Sigmoid colon (tissue), 4 donors: Measurements from ENCODE around the gene DYSF.

Experiments used
- CTCF ChIP-seq, 4 experiments: fragments of 450-650 bp in 3 of 4; fragments of 200-600 bp in 1 of 4; IDR thresholded peaks; one replicate each; pipeline ENCODE4 v1.5.1; 2016 to 2019; ENCODE audit warnings: antibody characterized with exemption in 4 of 4, mild to moderate bottlenecking in 3 of 4, moderate library complexity in 2 of 4
- POLR2A ChIP-seq, 2 donors: fragments of 450-650 bp; IDR thresholded peaks; one replicate each; pipeline ENCODE4 v1.6.1; 2016; ENCODE audit warnings: antibody characterized with exemption in 2 of 2, mild to moderate bottlenecking in 2 of 2, moderate library complexity in 2 of 2
- POLR2AphosphoS5 ChIP-seq, 4 donors: sonication (generic); formaldehyde crosslinking; IDR thresholded peaks; one replicate each; pipeline ENCODE4 v1.6.1; 2017; ENCODE audit warnings: antibody characterized with exemption in 4 of 4

DNA sequence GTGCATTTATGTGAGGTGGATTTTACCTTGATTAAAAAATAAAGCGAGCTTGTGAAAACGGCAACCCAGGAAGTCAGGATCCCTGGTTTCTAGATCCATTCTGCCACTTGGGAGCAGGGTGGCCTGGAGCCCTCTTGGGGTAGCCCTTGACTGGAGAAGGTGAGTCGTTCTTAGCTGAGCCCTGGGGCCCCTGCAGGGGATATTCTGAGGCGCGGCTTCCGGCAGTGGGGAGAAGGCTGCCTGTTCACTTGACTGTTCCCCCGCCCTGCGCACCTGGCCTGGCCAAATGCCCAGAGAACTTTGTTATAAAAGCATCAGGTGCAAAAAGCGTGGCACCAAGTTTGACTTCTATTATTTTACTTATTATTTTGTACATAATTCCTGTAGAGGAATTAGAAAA, 221.9 kb downstream of the DYSF start:
- TF ChIP-seq POLR2AphosphoS5 (IDR thresholded peaks at IDR 0.05) (no peak), CTCF (IDR thresholded peaks at IDR 0.05) (no peak), POLR2A (IDR thresholded peaks at IDR 0.05) (no peak)
